GM12864 (cell line): ENCODE measurements around the gene HCST.

Experiments
- DNase-seq: peaks from one replicate; pipeline ENCODE4 v3.0.0-alpha.2; 2011; ENCODE audit warnings: low read depth
- H3K4me3 ChIP-seq: 2 replicates; pipeline ENCODE4 v1.5.1; 2011; ENCODE audit warnings: mild to moderate bottlenecking, low read depth, low read length, control low read depth
- TF ChIP-seq, protein P1 (sequence below): IDR thresholded peaks from 2 replicates; pipeline ENCODE4 v1.5.1; 2011; ENCODE audit warnings: low read depth, mild to moderate bottlenecking, moderate library complexity, low read length, control low read depth, inconsistent platforms; ENCODE audit errors: missing control alignments

The HCST gene

DNA sequence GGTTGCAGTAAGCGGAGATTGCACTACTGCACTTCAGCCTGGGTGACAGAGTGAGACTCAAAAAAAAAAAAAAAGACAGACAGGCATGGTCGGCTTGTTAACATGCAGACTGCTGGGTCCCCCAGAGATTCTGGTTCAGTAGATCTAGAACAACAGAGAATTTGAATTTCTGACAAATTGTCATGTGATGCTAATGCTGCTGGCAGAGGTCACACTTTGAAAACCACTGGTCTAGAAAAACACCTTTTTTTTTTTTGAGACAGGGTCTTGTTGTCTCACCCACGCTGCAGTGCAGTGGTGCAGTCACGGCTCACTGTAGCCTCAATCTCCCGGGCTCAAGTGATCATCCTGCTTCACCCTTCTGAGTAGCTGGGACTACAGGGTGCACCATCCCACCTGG, 26.2 kb downstream of the HCST start:
- TF ChIP-seq, protein P1, sequence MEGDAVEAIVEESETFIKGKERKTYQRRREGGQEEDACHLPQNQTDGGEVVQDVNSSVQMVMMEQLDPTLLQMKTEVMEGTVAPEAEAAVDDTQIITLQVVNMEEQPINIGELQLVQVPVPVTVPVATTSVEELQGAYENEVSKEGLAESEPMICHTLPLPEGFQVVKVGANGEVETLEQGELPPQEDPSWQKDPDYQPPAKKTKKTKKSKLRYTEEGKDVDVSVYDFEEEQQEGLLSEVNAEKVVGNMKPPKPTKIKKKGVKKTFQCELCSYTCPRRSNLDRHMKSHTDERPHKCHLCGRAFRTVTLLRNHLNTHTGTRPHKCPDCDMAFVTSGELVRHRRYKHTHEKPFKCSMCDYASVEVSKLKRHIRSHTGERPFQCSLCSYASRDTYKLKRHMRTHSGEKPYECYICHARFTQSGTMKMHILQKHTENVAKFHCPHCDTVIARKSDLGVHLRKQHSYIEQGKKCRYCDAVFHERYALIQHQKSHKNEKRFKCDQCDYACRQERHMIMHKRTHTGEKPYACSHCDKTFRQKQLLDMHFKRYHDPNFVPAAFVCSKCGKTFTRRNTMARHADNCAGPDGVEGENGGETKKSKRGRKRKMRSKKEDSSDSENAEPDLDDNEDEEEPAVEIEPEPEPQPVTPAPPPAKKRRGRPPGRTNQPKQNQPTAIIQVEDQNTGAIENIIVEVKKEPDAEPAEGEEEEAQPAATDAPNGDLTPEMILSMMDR = no peak

DNA sequence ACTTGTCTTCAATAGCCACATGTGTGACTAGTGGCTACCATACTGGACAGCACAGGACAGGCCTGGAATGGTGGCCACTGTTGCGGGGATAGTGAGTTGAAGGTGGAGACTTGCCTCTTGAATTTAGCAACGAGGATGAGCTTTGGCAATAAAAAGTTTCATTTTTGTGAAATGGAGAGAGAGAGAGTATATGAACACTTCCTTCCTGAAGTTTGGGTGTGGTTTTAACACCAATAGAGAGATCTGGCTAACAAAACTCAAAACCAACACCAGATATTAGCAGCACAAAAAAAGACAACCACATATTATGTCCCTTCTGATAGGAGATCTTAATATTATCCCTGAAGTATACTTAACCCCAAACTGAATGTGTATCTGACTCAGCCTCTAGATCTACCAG, 27.5 kb downstream of the HCST start:
- DNase-seq = no peak
- TF ChIP-seq, protein P1 = no peak
- no peak overlapping the region for H3K4me3 ChIP-seq

More for the DNA sequence above, 26.2 kb downstream of the HCST start:
- DNase-seq = no peak
- H3K4me3 ChIP-seq = no peak overlapping the region

DNA sequence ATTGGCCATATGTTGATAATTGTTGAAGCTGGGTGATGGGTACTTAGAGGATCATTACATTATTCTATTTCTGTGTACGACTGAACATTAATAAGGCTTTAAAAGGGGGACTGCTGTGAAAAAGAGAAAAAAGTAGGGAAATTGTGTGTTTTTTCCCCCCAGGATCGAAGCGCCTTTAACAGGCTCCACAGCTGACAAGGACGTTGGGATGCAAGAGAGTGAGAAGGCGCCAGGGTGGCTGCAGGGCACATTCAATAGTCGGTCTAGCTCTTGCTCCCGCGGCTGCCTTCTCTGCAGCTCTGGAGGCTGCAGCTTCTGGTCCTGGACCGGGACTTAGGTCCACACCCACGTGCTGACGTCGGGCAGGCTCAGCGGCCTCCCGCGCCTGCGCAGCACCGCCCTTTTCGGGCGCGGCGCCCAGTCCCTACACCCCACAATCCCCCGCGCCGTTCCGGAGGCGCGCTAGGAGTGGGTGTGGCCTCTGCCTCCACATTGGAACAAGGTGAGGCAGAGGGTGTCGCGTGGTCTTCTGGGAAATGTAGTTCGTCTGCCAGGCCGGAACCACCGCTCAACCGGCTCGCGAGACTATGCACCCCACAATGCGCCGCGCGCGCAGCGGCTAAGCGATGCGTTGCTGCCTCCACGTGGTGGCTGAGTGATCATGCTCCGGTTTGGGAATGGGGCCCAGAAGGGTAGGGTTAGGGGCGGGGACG, 29.0 kb downstream of the HCST start:
- DNase-seq = peak; percentile 99
- TF ChIP-seq, protein P1 = peak; percentile 95
- peak overlapping the region; percentile 49 for H3K4me3 ChIP-seq

DNA sequence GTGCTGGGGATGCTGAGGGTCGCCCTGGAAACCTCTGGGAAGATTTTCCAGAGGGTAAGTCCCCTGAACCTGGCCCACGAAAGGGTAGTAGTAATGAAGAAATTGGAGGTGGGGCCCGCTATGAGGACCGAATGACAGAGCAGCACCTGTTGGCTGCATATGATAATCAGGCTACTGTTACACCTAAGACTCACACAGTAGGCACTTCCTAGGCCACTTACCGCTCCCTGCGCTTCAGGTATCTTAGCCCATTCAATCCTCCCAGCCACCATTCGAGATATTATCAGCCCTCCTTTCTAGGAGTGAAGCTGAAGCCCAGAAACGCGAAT, 29.5 kb downstream of the HCST start:
- TF ChIP-seq, protein P1 = no peak
- no peak overlapping the region for H3K4me3 ChIP-seq
- no peak for DNase-seq

DNA sequence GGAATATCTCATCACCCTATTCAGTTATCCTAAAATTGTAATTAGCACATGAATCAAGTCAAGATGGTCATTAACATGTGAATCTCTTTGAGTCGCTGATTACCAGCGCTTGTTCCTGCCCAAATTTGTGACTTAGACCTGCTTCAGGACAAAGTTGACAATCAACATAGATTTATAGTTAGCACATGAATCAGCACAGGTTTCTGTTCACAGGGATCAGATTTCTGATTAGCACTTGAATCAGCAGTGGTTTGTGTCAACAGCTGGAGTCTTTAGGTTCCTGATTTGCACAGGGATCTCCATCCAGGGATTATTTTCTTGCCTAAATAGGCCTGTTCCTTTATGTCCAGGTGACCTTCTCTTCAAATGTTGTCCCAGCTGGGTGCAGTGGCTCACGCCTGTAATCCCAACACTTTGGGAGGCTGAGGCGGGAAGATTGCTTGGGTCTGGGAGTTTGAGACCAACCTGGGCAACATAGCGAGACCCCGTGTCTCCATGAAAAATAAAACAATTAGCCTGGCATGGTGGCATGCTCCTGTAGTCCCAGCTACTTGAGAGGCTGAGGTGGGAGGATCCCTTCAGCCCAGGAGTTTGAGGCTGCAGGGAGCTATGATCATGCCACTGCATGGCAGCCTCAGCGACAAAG, 30.1 kb downstream of the HCST start:
- no peak for DNase-seq
- no peak overlapping the region for H3K4me3 ChIP-seq
- TF ChIP-seq, protein P1 = no peak

DNA sequence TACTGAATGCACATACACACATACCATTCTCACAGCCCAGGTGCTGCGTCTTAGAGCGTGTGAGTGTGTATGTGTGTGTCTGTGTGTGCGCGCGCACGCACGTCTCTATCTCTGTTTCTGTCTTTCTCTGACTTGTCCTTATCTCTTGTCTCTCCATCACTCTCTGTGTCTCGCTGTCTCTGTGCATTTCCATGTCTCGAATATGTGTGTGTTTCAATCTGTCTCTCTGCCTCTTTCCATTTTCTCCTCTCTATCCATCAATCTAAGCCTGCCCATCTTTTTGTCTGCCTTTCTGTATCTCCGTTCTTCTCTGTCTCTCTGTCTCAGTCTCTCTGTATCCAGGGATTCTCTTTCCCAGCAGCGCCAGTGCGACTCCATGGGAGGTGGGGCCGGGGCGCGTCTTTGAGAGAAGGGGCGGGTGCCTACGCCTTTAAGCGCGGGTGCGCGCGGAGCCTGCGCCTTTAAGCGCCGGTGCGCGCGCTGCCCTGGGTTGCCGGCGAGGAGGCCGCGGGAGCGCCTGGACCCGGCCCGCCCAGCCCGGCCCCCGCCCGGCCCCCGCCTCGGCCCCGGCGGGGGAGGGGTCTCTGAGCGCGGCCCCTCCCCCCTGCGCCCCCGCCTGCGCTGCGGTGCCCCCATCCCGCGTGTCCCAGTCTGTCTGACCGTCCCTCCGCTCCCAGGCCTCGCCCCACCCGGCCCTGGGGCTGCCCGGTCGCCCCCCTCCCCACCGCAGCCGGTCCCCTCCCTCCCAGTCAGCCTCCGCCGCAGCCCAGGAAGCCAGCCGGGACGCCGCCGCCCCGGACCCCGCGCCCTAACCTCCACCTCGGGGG, 33.8 kb downstream of the HCST start, which contains the start of gene LRFN3:
Gene LRFN3, plus strand, starts transcription at position 464 of the 827 bp plus-strand sequence. CDS start 3,052 bp downstream, outside the sequence.
- TF ChIP-seq, protein P1 = no peak
- DNase-seq = no peak
- H3K4me3 ChIP-seq = peak within 1 kb of the TSS; percentile 56
